ENCODE data around the gene CCDC7.
"Not testable (repeated sequence)": the region's sequence is repeated elsewhere in the genome, so short reads cannot be mapped to it uniquely, and the experiment has no call there.

Gene CCDC7

GRCh38 chr10:32471232-32471631, 25.3 kb downstream of the CCDC7 start:
- no peak for TF ChIP-seq CTCF (IDR thresholded peaks at IDR 0.05; ENCODE audit: borderline replicate concordance, control extremely low read depth, extremely low read depth, insufficient read depth, missing control alignments)
- DNase-seq (ENCODE audit: low spot score), result no peak
- in situ Hi-C loops (cut with MboI; ENCODE audit: low sequenced_read_pairs, unreplicated experiment), result no loop called here

- TF ChIP-seq CTCF (IDR thresholded peaks at IDR 0.05; ENCODE audit: borderline replicate concordance, control extremely low read depth, extremely low read depth, insufficient read depth, missing control alignments), result no peak
- no peak for DNase-seq (ENCODE audit: low spot score)
- in situ Hi-C loops (cut with MboI; ENCODE audit: low sequenced_read_pairs, unreplicated experiment), result no loop called here
Observed at GRCh38 chr10:32477499-32477898, 31.6 kb downstream of the CCDC7 start.

GRCh38 chr10:32481606-32482005, 35.7 kb downstream of the CCDC7 start:
- no peak for TF ChIP-seq CTCF (IDR thresholded peaks at IDR 0.05; ENCODE audit: borderline replicate concordance, control extremely low read depth, extremely low read depth, insufficient read depth, missing control alignments)
- DNase-seq (ENCODE audit: low spot score), result no peak
- in situ Hi-C loops (cut with MboI; ENCODE audit: low sequenced_read_pairs, unreplicated experiment), result no loop called here

- in situ Hi-C loops (cut with MboI; ENCODE audit: low sequenced_read_pairs, unreplicated experiment); DNase-seq (ENCODE audit: low spot score): not testable (repeated sequence)
Observed at GRCh38 chr10:32483019-32483502, 37.1 kb downstream of the CCDC7 start.

GRCh38 chr10:32488038-32488437, 42.1 kb downstream of the CCDC7 start:
- in situ Hi-C loops (cut with MboI; ENCODE audit: low sequenced_read_pairs, unreplicated experiment); DNase-seq (ENCODE audit: low spot score): not testable (repeated sequence)

- in situ Hi-C loops (cut with MboI; ENCODE audit: low sequenced_read_pairs, unreplicated experiment), result no loop called here
- no peak for DNase-seq (ENCODE audit: low spot score)
- TF ChIP-seq CTCF (IDR thresholded peaks at IDR 0.05; ENCODE audit: borderline replicate concordance, control extremely low read depth, extremely low read depth, insufficient read depth, missing control alignments), result no peak
Observed at GRCh38 chr10:32489158-32489557, 43.2 kb downstream of the CCDC7 start.

- no peak for TF ChIP-seq CTCF (IDR thresholded peaks at IDR 0.05; ENCODE audit: borderline replicate concordance, control extremely low read depth, extremely low read depth, insufficient read depth, missing control alignments)
- in situ Hi-C loops (cut with MboI; ENCODE audit: low sequenced_read_pairs, unreplicated experiment), result no loop called here
- no peak for DNase-seq (ENCODE audit: low spot score)
Observed at GRCh38 chr10:32489901-32490300, 44.0 kb downstream of the CCDC7 start.

GRCh38 chr10:32494562-32494961, 48.6 kb downstream of the CCDC7 start:
- DNase-seq (ENCODE audit: low spot score); in situ Hi-C loops (cut with MboI; ENCODE audit: low sequenced_read_pairs, unreplicated experiment): not testable (repeated sequence)

GRCh38 chr10:32500136-32500535, 54.2 kb downstream of the CCDC7 start:
- DNase-seq (ENCODE audit: low spot score); in situ Hi-C loops (cut with MboI; ENCODE audit: low sequenced_read_pairs, unreplicated experiment): not testable (repeated sequence)
